ENCODE measurements around the gene JMJD4.

Gene JMJD4

GRCh38 chr1:227768125-227768439 lies 33.0 kb upstream of the JMJD4 start:
- no peak for DNase-seq

- DNase-seq, result no peak
Measured at GRCh38 chr1:227767401-227768124, 32.5 kb upstream of the JMJD4 start.

GRCh38 chr1:227766653-227767277 lies 31.7 kb upstream of the JMJD4 start:
- DNase-seq, result peak; percentile 48 to 62

GRCh38 chr1:227766015-227766634 lies 31.0 kb upstream of the JMJD4 start:
- DNase-seq, result peak; percentile 97 to 98

GRCh38 chr1:227765261-227766014 lies 30.3 kb upstream of the JMJD4 start:
- DNase-seq, result no peak

GRCh38 chr1:227764019-227764391 lies 28.9 kb upstream of the JMJD4 start:
- no peak for DNase-seq

- no peak for DNase-seq
Measured at GRCh38 chr1:227763246-227764018, 28.3 kb upstream of the JMJD4 start.

- peak; percentile 88 to 92 for DNase-seq
Measured at GRCh38 chr1:227762231-227762911, 27.3 kb upstream of the JMJD4 start.

GRCh38 chr1:227761621-227762230 lies 26.6 kb upstream of the JMJD4 start:
- DNase-seq, result no peak

GRCh38 chr1:227760377-227760776 lies 25.3 kb upstream of the JMJD4 start:
- no peak for DNase-seq

- no peak for DNase-seq
Measured at GRCh38 chr1:227759341-227760300, 24.5 kb upstream of the JMJD4 start.

GRCh38 chr1:227758366-227758765 lies 23.3 kb upstream of the JMJD4 start:
- no peak for DNase-seq

GRCh38 chr1:227757781-227758180 lies 22.7 kb upstream of the JMJD4 start:
- DNase-seq, result no peak

- no peak for DNase-seq
Measured at GRCh38 chr1:227756172-227756959, 21.3 kb upstream of the JMJD4 start.

GRCh38 chr1:227754958-227755357 lies 19.9 kb upstream of the JMJD4 start:
- DNase-seq, result no peak

GRCh38 chr1:227753999-227754711 lies 19.1 kb upstream of the JMJD4 start:
- DNase-seq, result no peak

- no peak for DNase-seq
Measured at GRCh38 chr1:227749916-227750710, 15.0 kb upstream of the JMJD4 start.

GRCh38 chr1:227749225-227749624 lies 14.1 kb upstream of the JMJD4 start:
- DNase-seq, result no peak
